Skeletal muscle satellite cell (primary cell): Measurements from ENCODE around the gene AGPAT2.

ENCODE experiments used
- H3K27me3 ChIP-seq: 2 replicates; pipeline ENCODE4 v1.7.0; 2013; ENCODE audit warnings: low read length; ENCODE audit not compliant: control insufficient read depth, insufficient read depth
- H3K36me3 ChIP-seq: 2 replicates; pipeline ENCODE4 v1.7.0; 2013; ENCODE audit warnings: mild to moderate bottlenecking, control low read depth, low read length; ENCODE audit not compliant: insufficient read depth
- H3K4me1 ChIP-seq: 2 replicates; pipeline ENCODE4 v1.7.0; 2013; ENCODE audit warnings: low read length; ENCODE audit not compliant: control insufficient read depth, insufficient read depth
- H3K4me2 ChIP-seq: 2 replicates; pipeline ENCODE4 v1.7.0; 2013; ENCODE audit warnings: mild to moderate bottlenecking, low read length
- H3K4me3 ChIP-seq: 2 replicates; pipeline ENCODE4 v1.7.0; 2013; ENCODE audit warnings: low read length
- H3K9ac ChIP-seq: 2 replicates; pipeline ENCODE4 v1.7.0; 2013; ENCODE audit warnings: mild to moderate bottlenecking, low read depth, low read length, moderate library complexity
- H3K9me3 ChIP-seq: replicated peaks from 2 replicates; pipeline ENCODE4 v1.7.0; 2013; ENCODE audit warnings: mild to moderate bottlenecking, control low read depth, low read length

The AGPAT2 gene

GRCh38 chr9:136667214-136667939, 19.9 kb downstream of the AGPAT2 start:
- Histone ChIP-seq H3K27me3 (peaks cover 8% of the 10 kb centered on the region), H3K4me2 (no peak overlapping the region), H3K9ac (no peak overlapping the region), H3K4me3 (no peak overlapping the region), H3K4me1 (peaks cover 4% of the 10 kb centered on the region), H3K36me3 (no peaks in the 10 kb centered on the region), H3K9me3 (no peaks in the 10 kb centered on the region)

DNA sequence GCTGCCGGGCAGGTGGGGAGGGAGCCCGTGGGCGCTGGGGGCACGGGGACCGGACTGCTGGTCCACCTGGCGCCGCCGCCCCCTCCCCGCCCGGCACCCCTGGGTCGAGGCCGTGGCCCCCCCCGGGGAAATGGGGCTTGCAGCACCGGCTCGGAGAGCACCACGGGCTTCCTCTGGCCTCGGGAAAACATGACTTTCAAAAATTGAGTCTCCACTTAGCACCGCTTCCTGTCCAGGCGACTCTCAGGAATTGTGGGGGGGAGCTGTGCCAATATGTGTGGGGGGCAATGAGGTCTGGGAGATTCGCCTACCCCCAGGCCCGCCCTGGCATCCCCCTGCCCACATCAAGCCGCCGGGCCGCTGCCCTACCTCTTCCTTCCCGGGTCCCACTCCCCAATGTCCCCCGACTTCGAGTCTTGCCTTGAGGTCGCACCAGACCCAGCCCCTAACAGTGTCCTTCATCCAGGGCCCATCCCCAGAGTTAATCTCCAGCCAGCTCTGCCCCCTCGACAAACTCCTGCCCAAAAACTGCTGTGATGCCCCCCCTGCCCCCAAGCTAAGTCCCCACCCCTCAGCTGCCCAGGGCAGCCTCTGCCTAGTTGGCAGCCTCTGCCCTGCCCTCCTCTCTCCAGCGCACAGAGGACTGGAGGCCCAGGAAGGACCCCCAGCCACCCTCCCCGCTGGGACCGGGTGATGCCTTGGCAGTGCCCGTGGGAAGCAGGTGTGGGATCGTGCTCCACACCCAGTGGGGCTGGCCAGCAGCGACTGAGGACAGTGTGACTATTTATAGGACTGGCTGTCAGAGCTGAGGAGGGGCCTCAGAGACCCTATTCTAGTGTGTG, 20.7 kb downstream of the AGPAT2 start:
- Histone ChIP-seq H3K36me3 (no peaks in the 10 kb centered on the region), H3K9ac (no peak overlapping the region), H3K27me3 (peaks cover 8% of the 10 kb centered on the region), H3K4me1 (peaks cover 4% of the 10 kb centered on the region), H3K4me3 (peak overlapping the region; percentile 54), H3K4me2 (peak overlapping the region; percentile 77), H3K9me3 (no peaks in the 10 kb centered on the region)

DNA sequence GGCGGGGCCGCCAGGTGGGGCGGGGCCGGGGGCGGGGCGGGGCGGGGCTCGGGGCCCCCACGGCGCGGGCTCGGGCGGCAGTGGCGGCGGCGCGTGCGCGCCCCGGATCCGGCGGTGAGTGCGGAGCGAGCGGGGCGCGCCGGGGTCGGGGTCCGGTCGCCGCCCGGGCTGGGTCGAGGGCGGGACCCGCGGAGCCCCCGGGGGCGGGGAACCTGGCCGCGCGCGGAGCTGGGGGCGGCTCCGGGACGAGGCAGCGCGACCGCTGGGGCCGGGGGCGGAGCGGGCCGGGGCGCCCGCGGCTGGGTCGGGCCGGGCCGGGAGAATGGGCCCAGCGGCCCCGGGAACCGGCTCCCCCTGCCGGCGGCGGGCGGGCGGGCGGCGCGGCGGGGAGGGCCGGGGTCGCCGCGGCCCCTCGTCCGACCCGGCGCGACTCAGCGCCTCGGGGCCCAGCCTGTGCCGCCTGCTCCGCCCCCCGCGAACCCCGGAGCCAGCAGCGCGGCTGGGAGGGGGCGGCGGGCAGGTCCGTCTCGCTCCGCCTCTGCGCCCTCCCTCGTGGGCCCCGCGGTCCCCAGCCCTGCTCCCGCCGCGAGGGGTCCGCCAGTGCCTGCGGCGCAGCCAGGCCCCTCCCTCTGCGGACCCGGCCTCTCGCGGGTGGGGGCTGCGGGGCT, 21.4 kb downstream of the AGPAT2 start:
- Histone ChIP-seq H3K27me3 (peaks cover 8% of the 10 kb centered on the region), H3K9me3 (no peaks in the 10 kb centered on the region), H3K9ac (no peak overlapping the region), H3K4me1 (peaks cover 4% of the 10 kb centered on the region), H3K4me3 (peak overlapping the region; percentile 59), H3K4me2 (peak overlapping the region; percentile 78), H3K36me3 (no peaks in the 10 kb centered on the region)

DNA sequence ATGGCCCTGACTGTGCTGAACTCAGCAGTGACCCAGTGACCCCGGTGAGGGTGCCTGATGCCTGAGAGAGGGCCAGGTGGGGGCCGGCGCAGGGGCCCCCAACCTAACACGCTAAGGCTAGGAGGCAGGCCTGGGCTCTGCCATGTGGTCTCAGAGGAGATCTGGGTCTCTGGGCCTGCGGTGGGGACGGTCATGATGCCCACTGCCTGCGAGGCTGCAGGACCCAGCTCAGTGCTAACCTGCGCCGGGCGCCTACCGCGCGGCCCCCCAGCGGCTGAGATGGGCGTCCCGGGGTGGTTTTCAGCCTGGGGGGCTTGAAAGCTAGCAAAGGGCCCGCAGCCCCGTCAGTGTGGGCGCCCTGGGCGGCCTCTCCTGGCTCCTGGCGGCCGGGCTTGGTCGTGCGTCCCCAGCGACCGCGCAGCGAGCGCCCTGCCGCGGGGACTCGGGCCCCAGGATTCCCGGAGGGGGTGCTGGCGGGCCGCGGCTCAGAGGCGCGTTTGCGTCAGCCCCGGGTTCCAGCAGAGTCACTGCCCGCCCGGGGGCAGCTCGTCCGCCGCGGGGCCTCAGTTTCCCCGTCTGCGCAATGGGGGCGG, 22.1 kb downstream of the AGPAT2 start:
- peaks cover 4% of the 10 kb centered on the region for H3K4me1 ChIP-seq
- peaks cover 4% of the 10 kb centered on the region for H3K27me3 ChIP-seq
- no peaks in the 10 kb centered on the region for H3K9me3 ChIP-seq
- H3K36me3 ChIP-seq: no peaks in the 10 kb centered on the region
- peak overlapping the region; percentile 59 for H3K4me3 ChIP-seq
- no peak overlapping the region for H3K9ac ChIP-seq
- peak overlapping the region; percentile 78 for H3K4me2 ChIP-seq

DNA sequence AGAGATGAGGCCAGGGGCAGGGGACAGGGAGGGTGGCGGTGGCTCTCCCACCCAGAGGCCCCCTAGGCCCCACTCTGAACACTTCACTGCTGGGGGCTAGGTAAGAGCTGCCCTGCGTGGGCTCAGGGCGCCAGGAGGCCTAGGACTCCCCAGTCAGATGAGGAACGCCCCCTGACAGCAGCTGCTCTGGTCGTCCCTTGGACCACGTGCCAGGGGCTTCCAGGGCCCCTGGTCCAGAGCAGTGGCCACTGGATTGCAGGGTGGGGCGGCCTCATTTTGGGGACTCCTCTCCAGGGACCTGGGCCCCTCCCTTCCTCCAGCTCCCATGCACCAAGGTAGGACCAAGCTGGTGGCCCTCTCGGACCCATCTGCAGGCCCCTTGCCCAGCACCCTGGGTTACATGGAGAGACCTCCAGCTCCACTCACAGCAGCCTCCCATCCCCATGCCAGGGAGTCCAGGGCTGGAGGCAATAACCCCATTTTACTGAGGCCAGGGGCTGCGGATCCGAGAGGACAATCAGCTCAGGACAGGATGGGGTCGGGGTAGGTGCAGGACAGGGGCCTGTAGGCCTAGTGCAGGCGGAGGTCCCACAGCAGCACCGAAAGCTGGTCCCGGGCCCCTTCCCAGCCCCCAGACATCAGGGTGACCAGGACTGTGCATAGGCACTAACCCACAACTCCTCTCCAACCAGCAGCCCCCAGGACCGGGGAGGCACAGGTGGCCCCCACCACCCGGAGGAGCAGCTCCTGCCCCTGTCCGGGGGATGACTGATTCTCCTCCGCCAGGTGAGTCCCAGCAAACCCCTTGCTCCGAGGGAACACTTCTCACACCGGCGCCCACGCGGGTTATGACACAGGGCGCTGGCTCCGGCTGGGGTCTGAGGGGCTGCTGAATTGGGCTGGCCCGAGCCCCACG, 23.0 kb downstream of the AGPAT2 start:
- no peaks in the 10 kb centered on the region for H3K36me3 ChIP-seq
- H3K4me2 ChIP-seq: peak overlapping the region; percentile 78
- no peaks in the 10 kb centered on the region for H3K9me3 ChIP-seq
- H3K4me1 ChIP-seq: peaks cover 4% of the 10 kb centered on the region
- peaks cover 8% of the 10 kb centered on the region for H3K27me3 ChIP-seq
- no peak overlapping the region for H3K9ac ChIP-seq
- no peak overlapping the region for H3K4me3 ChIP-seq

GRCh38 chr9:136662656-136663581, 24.3 kb downstream of the AGPAT2 start, which contains the start of gene EGFL7:
TSS of gene EGFL7 (plus strand) at chr9:136662916. CDS start at chr9:136668283, 5,367 bp downstream.
- Histone ChIP-seq H3K4me2 (no peak within 1 kb of the TSS), H3K4me3 (no peak within 1 kb of the TSS), H3K9me3 (no peaks in the 10 kb centered on the region), H3K36me3 (no peaks in the 10 kb centered on the region), H3K27me3 (peaks cover 22% of the 10 kb centered on the region), H3K9ac (no peak within 1 kb of the TSS), H3K4me1 (peaks cover 4% of the 10 kb centered on the region)

DNA sequence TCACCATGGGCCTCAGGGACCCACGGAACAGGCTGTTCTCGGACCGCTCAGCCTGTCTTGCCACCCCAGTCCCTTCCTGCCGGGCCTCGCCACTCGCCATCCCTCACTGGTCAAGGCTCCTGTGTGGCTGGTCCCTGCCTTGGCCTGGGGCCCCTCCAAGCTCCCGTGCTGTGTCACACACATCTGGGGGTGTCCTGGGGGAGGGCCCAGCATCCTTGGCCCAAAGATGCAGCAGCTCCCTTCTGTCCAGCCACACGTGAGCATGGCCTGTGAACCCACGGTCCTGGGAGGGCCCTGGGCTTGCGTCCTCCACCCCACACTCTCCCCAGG, 25.0 kb downstream of the AGPAT2 start:
- no peaks in the 10 kb centered on the region for H3K36me3 ChIP-seq
- H3K9me3 ChIP-seq: no peaks in the 10 kb centered on the region
- peaks cover 28% of the 10 kb centered on the region for H3K27me3 ChIP-seq
- H3K4me2 ChIP-seq: no peak overlapping the region
- H3K9ac ChIP-seq: no peak overlapping the region
- peaks cover 4% of the 10 kb centered on the region for H3K4me1 ChIP-seq
- H3K4me3 ChIP-seq: no peak overlapping the region

GRCh38 chr9:136661641-136662325, 25.5 kb downstream of the AGPAT2 start:
- Histone ChIP-seq H3K9ac (no peak overlapping the region), H3K4me3 (no peak overlapping the region)

DNA sequence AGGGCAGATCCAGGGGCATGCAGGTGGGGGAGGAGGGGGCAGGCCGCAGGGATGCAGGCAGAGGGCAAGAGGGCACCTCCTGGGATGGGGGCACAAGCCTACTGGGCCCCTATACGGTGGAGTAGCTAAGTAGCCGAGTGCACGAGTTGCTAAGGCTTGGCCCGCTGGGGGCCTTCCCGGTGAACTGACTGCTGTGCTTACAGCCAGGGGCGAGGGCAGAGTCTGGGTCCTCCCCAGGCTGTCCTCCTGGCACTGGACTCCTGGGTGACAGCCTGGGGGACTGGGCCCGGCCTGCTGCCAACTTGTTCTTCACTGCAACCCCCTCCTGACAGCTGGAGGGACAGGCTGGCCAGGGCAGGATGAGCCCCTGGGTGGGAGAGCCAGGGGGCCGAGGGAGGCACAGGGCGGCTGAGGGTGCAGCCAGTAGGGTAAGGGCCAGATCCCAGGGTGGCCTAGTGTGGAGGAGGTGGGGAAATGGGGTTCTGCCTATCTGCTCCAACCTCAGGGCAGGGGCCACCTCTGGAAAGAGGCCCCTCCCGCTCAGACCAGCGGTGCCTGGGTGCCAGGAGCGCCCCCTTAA, 26.2 kb downstream of the AGPAT2 start:
- Histone ChIP-seq H3K9ac (no peak overlapping the region), H3K36me3 (no peaks in the 10 kb centered on the region), H3K9me3 (no peaks in the 10 kb centered on the region), H3K27me3 (peaks cover 28% of the 10 kb centered on the region), H3K4me1 (peaks cover 6% of the 10 kb centered on the region), H3K4me3 (no peak overlapping the region), H3K4me2 (no peak overlapping the region)

More at GRCh38 chr9:136661641-136662325, 25.5 kb downstream of the AGPAT2 start:
- H3K4me1 ChIP-seq: peaks cover 4% of the 10 kb centered on the region
- no peaks in the 10 kb centered on the region for H3K9me3 ChIP-seq
- no peak overlapping the region for H3K4me2 ChIP-seq
- H3K27me3 ChIP-seq: peaks cover 31% of the 10 kb centered on the region
- H3K36me3 ChIP-seq: no peaks in the 10 kb centered on the region
